HG03060 (cell line): ENCODE data around the gene LRRC17.
"Not testable (repeated sequence)": the region's sequence is repeated elsewhere in the genome, so short reads cannot be mapped to it uniquely, and the experiment has no call there.

Experiments used
- ATAC-seq: cut with Tn5 transposase; IDR thresholded peaks from one replicate; pipeline ENCODE4 v1.9.1; 2021; ENCODE audit warnings: low read depth, moderate number of reproducible peaks; ENCODE audit not compliant: unreplicated experiment

Gene LRRC17

DNA sequence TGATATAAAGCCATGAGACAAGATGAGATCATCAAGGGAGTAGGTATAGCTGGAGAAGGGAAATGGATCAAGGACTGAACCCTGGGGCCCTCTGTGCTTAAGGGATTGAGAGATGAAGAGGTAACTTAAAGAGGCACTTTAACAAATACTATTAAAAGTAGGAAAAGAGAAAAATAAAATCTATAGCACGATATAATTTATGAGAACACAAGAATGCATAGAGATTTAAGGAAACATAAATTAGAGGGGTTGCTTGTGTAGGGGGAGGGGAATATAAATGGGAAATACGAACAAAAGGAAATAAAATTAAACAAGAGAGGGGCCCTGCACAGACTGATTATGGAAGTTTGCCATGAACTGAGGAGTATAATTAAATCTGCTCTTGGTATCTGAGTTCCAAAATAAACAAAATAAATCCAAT lies 15.6 kb upstream of the LRRC17 start:
- ATAC-seq: no peak

DNA sequence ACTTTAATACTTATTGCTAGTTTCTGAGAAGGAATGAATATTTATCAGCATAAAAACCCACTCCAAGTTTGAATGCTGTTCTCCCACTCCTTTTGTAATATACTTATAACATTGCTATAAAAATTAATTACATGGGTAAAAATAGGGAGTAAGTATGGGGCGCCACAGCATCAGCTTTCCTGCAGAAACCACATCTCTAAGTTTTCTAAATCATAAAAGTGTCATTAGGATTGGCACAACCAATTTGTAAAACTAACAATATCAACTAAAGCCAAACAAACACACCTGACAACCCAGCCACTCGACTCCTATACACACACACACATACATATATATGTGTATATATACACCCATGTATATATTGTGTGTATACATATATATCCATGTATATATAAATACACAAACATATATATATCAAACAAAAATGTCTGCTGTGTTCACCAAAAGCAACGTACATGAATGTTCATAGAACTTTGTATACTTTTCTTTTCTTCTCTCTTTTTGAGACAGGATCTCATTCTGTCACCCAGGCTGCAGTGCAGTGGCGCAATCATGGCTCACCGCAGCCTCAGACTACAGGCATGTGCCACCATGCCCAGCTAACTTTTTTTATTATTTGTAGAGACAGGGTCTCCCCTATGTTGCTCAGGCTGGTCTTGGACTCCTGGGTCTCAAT lies 14.8 kb upstream of the LRRC17 start:
- ATAC-seq: no peak

DNA sequence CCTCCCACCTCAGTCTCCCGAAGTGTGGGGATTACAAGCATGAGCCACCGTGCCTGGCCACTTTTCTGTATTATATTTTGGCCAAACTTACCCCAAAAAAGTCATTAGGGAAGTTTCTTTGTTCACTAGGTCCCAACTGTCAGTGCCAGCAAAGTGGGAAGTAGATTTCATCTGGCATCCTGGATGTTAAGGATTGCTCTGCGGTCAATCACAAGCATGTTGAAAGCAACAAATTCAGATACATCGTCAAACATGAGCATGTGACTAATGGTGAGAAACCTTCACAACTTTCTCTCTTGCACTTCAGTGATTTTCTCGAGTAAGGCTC lies 14.3 kb upstream of the LRRC17 start:
- no peak for ATAC-seq

DNA sequence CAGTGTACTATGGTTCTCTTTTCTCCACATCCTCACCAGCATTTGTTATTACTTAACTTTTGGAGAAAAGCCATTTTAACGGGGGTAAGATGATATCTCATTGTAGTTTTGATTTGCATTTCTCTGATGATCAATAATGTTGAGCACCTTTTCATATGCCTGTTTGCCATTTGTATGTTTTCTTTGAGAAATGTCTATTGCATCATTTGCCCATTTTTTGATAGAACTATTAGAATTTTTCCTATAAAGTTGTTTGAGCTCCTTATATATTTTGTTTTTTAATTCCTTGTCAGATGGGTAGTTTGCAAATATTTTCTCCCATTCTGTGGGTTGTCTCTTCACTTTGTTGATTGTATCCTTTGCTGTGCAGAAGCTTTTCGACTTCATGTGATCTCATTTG lies 10.7 kb upstream of the LRRC17 start:
- ATAC-seq: not testable (repeated sequence)

DNA sequence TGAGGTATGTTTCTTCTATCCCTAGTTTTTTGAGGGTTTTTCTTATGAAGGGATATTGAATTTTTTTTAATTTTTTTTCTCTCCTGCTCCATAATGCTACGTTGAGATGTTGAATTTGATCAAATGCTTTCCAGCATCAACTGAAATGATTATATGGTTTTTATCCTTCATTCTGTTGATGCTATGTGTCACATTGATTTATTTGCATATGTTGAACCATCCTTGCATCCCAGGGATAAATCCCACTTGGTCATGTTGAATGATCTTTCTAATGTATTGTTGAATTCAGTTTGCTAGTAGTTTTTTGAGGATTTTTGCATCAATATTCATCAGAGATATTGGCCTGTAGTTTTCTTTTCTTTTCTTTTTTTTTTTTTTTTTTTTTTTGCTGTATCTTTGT lies 9.2 kb upstream of the LRRC17 start:
- not testable (repeated sequence) for ATAC-seq

DNA sequence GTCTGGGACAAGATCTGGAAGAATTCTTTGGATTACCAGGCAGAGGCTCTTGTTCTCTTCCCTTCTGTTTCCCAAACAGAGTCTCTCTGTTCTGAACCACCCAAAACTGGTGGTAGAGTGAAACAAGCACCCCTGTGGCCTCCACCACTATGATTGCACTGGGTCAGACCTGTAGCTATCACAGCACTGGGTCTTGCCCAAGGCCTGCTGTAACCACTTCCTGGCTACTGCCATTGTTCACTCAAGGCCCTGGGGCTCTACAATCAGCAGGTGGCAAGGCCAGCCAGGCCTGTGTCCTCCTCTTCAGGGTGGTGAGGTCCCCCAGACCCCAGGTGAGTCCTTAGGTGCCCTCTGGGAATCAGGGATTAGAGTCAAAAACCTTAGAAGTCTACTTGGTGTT lies 4.1 kb upstream of the LRRC17 start:
- ATAC-seq: no peak

DNA sequence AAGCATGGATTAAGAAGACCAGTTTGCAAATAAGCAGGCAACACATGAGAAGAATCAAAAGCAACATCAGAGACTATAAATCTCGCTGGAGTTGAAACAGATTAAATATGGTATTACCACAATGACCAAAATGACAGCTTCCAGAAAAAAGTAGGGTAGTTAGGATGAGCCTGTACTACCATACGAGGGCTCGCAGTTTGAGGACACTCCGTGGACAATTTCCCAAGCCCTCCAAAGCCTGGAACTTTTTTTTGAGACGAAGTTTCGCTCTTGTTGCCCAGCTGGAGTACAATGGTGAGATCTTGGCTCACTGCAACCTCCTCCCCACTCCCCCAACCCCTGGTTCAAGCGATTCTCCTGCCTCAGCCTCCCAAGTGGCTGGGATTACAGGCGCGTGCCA lies 1.0 kb downstream of the LRRC17 start:
- ATAC-seq: no peak

DNA sequence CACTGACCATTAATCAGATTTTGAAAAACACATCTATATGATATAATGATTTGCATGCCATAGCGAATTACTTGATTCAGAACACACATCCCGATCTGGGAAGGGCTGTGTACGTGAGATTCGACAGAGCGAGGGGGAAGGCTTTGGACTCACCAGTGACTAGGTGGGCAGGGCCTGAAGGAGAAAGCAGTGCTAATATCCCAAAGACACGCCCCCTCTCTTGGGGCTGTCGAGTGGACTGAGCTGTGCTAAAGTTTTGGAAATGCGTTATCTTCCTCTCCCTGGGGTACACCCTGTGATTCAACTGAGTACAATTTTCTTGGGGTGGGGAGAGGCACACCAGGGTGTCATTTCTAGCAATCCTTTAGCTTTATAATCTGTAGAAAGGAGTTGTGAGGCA lies 1.8 kb downstream of the LRRC17 start:
- ATAC-seq: no peak

DNA sequence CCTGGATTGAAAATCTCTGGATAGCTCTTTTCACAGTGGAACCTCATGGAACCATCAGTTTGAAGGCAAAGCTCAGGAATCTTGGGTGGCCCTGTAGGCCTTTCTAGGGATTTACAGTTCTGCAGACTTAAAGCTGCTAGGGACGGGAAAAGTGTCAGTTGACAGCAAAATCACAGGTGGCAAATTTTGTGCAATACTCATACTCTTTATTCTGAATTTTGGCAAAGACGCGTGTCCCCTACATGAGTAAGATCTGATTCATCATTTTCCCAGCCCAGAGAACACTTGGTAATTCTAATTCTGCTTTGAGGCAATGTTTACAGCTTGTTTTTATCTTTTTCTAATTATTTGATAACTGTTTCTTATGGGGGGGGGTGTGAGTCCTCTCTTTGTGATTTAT lies 3.6 kb downstream of the LRRC17 start:
- ATAC-seq: no peak

DNA sequence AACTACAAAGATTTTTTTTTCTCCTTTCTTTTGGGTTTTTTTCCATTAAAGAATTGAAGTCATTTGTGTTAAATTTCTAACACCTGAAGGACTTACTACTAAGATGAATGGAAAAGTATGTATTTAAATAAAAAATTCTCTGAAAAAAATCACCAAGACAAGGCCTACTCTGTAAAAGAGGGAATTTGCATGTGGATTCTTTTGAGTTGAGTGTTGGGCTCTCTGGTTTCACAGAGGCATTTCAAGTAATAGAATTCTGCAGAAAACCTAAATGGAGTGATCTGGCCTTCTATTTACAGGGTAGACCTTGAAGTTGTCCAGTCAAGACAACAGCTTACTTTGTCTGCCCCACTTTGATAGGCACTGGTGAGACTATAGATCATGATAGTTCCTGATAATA lies 4.1 kb downstream of the LRRC17 start:
- ATAC-seq: no peak

DNA sequence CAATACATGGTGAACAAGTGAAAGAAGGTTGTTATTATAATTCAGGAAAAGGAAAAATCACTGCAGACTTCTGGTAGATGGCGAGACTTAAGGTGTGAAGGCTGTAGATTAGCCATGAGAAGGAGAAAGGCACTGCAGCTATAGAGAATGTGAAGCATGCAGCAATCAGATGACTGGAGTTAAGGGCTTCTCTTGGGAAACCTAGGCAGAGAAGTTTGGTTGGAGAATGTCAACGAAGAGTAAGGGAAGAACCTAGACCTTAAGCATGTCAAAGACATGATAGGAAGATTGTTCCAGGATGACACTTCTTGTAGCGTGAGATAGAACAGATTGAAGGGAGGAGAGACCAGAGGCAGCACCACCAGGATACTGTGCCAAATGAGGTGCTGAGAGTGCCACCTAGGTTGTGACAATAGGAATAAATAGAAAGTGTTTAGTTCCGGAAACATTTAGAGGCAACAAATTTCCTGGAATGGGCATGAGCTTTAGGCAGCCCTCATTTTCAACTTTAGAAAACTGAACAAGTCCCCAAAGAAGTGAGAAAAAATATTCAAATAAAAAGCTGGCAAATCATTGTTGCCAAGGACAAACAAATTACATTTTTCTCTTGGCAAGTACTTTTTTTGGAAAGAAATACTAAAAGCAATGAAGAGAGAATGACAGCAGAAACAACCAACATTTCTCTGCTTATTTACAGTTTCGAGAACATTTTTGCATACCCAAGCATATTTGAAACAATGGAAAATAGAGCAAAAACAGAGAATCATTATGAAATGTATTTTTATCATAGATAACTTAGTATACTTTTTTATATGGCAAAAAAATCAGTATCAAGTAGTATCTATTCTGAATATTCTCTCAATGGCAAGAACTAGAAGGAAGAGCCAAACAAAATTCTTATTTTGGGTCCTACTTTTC lies 4.9 kb downstream of the LRRC17 start:
- ATAC-seq: no peak

DNA sequence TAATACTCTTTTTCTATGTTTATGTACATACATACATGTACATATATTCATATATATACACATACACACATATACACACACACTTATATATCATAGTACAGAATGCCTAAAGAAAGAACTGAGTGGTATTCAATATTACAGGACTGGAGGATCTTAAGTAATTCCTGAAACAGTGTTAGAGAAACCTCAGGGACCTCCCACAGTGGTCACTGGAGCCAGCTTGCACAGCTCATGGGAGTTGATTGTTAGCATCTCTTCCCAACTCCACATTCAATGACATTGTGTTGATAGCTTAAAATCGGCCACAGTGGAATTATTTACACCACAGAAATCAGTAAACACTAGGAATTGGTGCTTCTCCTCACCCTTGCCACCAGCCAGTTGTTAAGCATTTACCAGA lies 6.0 kb downstream of the LRRC17 start:
- no peak for ATAC-seq

DNA sequence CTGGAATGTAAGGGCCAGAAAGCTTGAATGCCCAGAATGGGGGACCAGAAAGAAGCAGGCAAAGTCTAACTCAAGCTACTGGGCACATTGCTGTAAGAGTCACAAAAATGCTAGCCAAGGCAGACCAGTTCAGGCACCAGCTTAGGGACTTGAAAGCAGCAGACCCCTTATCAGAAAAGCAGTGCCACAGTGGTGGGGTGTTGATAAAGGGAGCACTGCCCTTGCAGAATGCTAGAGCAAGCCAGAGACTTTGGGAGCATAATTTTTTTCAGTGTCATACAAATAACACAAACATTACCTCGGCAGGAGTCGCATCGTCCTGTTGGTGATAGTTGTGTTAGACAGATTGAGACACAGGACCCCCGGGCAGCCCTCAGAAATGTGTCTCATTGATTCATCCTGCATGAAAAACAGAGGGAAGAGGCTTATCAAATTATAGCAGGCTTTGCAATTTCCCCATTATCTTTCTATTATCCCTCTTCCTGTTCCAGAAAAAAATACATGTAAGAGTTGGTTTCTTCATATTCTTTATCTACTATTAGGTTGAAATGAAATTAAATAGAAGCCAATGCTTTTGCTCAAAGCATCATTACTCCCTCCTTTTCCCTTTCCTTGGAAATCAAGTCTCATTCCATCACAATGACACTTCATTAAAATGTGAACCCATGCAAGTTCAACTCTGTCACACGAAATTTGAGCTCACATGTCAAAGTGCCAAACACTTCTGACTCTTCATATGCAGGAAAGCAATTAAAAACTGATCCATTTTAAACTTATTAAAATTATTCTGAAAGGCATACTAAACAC lies 13.4 kb downstream of the LRRC17 start:
- ATAC-seq: no peak

DNA sequence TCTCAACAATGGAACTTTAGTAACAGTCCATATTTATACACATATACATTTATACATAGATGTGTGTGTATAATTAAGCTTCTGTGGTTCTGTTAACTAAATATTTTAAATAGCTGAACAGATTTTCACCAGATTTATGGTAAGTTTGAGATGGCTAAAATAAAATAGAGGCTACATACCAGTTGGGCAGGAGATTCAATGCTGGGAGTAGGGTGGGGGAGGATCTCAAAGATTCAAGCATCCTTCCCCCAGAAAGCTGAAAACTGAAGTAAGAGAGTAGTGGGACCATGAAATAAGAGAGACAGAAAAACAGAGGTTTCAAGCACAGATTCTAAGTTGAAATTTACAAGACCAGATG lies 14.0 kb downstream of the LRRC17 start:
- no peak for ATAC-seq

DNA sequence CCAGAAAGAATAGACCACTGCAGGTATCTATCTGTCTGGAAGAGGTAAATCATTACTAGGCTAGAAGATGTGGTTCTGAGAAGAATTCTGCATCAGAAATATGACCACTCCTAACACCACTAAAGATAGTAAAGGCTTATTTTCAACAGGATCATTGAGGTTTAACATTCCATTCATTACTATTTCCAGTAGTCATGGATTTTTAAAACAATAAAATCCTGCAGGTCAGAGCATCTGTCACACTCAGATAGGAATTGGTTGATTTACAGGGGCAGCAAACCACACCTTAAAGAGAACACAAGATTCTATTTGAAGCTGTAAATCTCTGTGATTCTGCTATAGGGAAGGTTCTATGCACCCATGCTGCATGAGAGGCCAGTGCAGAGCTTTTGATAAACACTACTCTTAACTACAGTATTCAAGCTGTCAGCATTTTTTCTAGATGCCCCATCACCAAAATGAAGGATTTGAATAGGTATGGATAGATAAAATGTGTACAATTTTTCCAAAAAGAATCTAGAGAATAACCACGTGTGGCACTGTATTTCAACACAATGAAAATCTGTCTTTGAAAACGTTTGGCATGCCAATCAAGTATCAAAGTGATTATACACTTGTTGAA lies 14.6 kb downstream of the LRRC17 start:
- no peak for ATAC-seq

DNA sequence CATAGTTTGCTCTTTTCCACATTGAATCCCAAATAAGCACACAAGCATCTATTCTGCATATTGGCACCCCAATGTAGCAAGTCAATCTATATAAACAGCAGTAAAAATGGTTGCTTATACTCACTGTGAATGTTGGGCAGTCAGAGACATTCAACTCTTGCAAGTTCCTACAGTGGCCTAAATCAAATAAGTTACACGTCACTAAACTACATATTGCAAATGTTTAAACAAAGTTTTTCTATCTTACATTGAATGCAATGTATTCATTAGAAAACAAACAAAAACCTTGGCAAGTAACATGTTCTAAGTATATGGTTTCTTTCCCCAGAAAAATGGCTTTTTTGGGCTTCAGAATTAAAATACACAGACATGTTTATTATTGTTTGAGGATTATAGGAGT lies 19.0 kb downstream of the LRRC17 start:
- ATAC-seq: no peak

DNA sequence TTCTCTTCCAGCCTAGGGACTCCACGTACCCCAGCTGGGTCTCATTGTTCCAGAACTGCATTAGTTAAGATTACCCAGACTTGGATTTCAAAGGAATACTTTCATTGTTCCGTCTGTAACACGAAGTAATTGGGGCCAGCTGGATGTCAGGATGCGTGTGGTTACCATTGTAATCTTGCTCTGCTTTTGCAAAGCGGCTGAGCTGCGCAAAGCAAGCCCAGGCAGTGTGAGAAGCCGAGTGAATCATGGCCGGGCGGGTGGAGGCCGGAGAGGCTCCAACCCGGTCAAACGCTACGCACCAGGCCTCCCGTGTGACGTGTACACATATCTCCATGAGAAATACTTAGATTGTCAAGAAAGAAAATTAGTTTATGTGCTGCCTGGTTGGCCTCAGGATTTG lies 21.0 kb downstream of the LRRC17 start:
- ATAC-seq: no peak

DNA sequence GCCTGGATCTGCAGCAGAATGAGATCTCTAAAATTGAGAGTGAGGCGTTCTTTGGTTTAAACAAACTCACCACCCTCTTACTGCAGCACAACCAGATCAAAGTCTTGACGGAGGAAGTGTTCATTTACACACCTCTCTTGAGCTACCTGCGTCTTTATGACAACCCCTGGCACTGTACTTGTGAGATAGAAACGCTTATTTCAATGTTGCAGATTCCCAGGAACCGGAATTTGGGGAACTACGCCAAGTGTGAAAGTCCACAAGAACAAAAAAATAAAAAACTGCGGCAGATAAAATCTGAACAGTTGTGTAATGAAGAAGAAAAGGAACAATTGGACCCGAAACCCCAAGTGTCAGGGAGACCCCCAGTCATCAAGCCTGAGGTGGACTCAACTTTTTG lies 21.4 kb downstream of the LRRC17 start:
- no peak for ATAC-seq

DNA sequence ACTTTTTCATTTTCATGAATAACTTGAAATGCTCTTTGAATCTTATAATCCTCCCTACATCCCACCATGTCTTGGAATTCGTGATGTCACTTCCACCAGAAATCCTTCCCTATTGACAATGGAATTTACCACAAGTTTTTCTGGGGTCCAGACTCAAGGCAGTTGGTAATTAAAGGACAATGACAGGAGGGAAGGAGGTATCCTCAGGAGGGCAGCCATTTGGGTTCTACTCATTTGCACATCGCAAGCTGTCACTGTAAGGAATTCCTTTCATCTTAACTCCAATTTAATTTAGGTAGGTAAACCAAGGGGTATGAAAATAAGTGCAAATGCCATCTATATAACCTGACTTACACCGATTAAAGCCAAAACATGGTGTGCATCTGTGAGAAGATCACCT lies 21.9 kb downstream of the LRRC17 start:
- ATAC-seq: no peak

DNA sequence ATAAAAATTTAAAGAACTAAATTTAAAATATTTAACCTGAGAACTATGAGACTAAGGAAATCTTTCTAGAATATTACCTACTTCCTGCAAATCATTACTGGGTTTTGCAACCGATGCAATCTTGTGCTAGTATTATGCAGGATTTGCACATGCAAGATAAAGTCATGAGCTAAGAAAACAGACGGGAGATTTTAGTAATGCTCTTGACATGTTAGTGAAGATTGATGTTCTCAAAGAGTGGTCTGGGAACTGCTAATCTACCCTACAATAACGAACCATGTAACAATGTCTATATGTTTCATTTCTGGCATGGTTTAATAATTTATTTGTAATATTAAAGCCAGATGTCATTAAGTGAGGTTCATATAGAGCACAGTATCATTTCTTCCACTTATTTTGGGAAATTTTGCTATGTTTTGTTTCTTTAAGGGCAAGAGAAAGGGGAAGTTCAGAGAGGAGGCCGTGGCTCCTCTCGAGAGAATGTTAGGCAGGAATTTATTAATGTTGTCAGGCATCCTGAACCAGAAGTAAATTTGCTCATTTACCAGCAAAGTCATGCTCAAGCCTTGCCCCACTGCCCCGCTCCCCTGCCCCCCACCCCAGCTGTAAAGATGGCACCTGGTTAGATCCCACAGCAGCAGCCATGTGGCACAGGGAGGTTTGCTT lies 22.8 kb downstream of the LRRC17 start:
- ATAC-seq: no peak
